A549 (cell line): ENCODE results near the gene NOXO1. TPM values are rescaled to one million over a fixed set of nuclear protein-coding genes. Genes with fewer than 3 reads are reported as not detected.
"Not testable (repeated sequence)": the region's sequence is repeated elsewhere in the genome, so short reads cannot be mapped to it uniquely, and the experiment has no call there.

ENCODE experiments used
- ATAC-seq, 2 experiments: fragments of 200-7000 bp in 1 of 2; fragments of >200 bp in 1 of 2; cut with Nextera tagmentation in 1 of 2; cut with Tn5 transposase in 1 of 2; 3 replicates each; pipeline versions ENCODE4 v1.8.0 to v1.9.1; 2018 to 2020; ENCODE audit warnings: mild to moderate bottlenecking in 1 of 2, moderate library complexity in 1 of 2
- CTCF ChIA-PET: fragments of 300-600 bp; sonication (Branson Sonifier 250); formaldehyde crosslinking; extraction: SDS; loops from one replicate; lab custom pipeline; 2021; ENCODE audit warnings: antibody characterized with exemption, inconsistent platforms; lab: Yijun Ruan, JAX
- POLR2A ChIA-PET: fragments of 350-600 bp; formaldehyde crosslinking; extraction: SDS; loops from one replicate; lab custom pipeline; 2021; ENCODE audit warnings: antibody characterized with exemption, inconsistent platforms; lab: Yijun Ruan, JAX
- DNase-seq, 2 experiments: peaks; one replicate each; pipeline versions ENCODE4 v3.0.0 to v3.0.0-alpha.2; 2011 to 2016; ENCODE audit warnings: low read depth in 1 of 2, low spot score in 1 of 2
- FAIRE-seq: peaks from 2 replicates; lab custom pipeline; 2011; peaks lifted over from hg19 to GRCh38; lab: Jason Lieb, UNC
- H3K27ac ChIP-seq, 2 experiments: fragments of >200 bp; sonication (Bioruptor Twin); formaldehyde crosslinking; 3 replicates each; pipeline ENCODE4 v1.5.1; 2016 to 2017
- H3K4me1 ChIP-seq: fragments of >200 bp; sonication (Bioruptor Twin); formaldehyde crosslinking; 3 replicates; pipeline ENCODE4 v1.6.1; 2016
- H3K4me2 ChIP-seq: fragments of >200 bp; sonication (Bioruptor Twin); formaldehyde crosslinking; 3 replicates; pipeline ENCODE4 v1.6.1; 2016
- H3K4me3 ChIP-seq: fragments of >200 bp; sonication (Bioruptor Twin); formaldehyde crosslinking; 3 replicates; pipeline ENCODE4 v1.5.1; 2016
- H3K9me3 ChIP-seq: fragments of >200 bp; sonication (Bioruptor Twin); formaldehyde crosslinking; 3 replicates; pipeline ENCODE4 v1.6.1; 2016
- ATOH8 ChIP-seq: fragments of 250-450 bp; sonication (Bioruptor Pico); IDR thresholded peaks from 2 replicates; pipeline ENCODE4 v1.5.0; 2020; ENCODE audit warnings: low read depth, mild to moderate bottlenecking, moderate library complexity
- CEBPB ChIP-seq, 2 experiments: fragments of >200 bp in 1 of 2; sonication (Bioruptor Twin) in 1 of 2; formaldehyde crosslinking in 1 of 2; IDR thresholded peaks; 2 replicates each; pipeline ENCODE4 v1.6.1; 2012 to 2016
- E2F6 ChIP-seq: IDR thresholded peaks from 2 replicates; pipeline ENCODE4 v1.6.1; 2012; ENCODE audit warnings: low read depth, borderline replicate concordance
- EHF ChIP-seq: fragments of 250-450 bp; sonication (Bioruptor Pico); IDR thresholded peaks from 2 replicates; pipeline ENCODE4 v1.5.0; 2020; ENCODE audit warnings: mild to moderate bottlenecking
- HES2 ChIP-seq: fragments of >200 bp; sonication (Bioruptor Twin); formaldehyde crosslinking; IDR thresholded peaks from 2 replicates; pipeline ENCODE4 v1.6.1; 2016
- HEYL ChIP-seq: fragments of 250-450 bp; sonication (Bioruptor Pico); IDR thresholded peaks from 2 replicates; pipeline ENCODE4 v1.8.0; 2021; ENCODE audit warnings: mild to moderate bottlenecking, moderate library complexity
- HMGXB4 ChIP-seq: fragments of 250-450 bp; sonication (Bioruptor Pico); IDR thresholded peaks from 2 replicates; pipeline ENCODE4 v1.5.0; 2021; ENCODE audit warnings: mild to moderate bottlenecking, moderate library complexity, borderline replicate concordance
- HOXB13 ChIP-seq: fragments of 250-450 bp; sonication (Bioruptor Pico); IDR thresholded peaks from 2 replicates; pipeline ENCODE4 v1.5.0; 2020; ENCODE audit warnings: low read depth, mild to moderate bottlenecking, moderate library complexity
- HOXB5 ChIP-seq: fragments of 250-450 bp; sonication (Bioruptor Pico); IDR thresholded peaks from 2 replicates; pipeline ENCODE4 v1.5.0; 2020; ENCODE audit warnings: mild to moderate bottlenecking, moderate library complexity
- PHF8 ChIP-seq: fragments of 200-600 bp; sonication (generic); IDR thresholded peaks from 2 replicates; pipeline ENCODE4 v1.6.1; 2016; ENCODE audit warnings: low read depth, mild to moderate bottlenecking, antibody characterized with exemption, moderate library complexity, borderline replicate concordance
- POLR2A ChIP-seq: IDR thresholded peaks from 2 replicates; pipeline ENCODE4 v1.6.1; 2012; ENCODE audit warnings: mild to moderate bottlenecking, low read length
- REST ChIP-seq: fragments of 200-600 bp; sonication (generic); IDR thresholded peaks from 2 replicates; pipeline ENCODE4 v1.6.1; 2016; ENCODE audit warnings: antibody characterized with exemption, mild to moderate bottlenecking, moderate library complexity
- SMC3 ChIP-seq: fragments of >200 bp; sonication (Bioruptor Twin); formaldehyde crosslinking; IDR thresholded peaks from 3 replicates; pipeline ENCODE4 v1.6.1; 2018; ENCODE audit warnings: inconsistent platforms
- SREBF2 ChIP-seq: fragments of 450-650 bp; IDR thresholded peaks from 2 replicates; pipeline ENCODE4 v1.6.1; 2014; ENCODE audit warnings: mild to moderate bottlenecking, moderate library complexity
- ZFP36 ChIP-seq: fragments of 450-650 bp; IDR thresholded peaks from 2 replicates; pipeline ENCODE4 v1.6.1; 2014; ENCODE audit warnings: borderline replicate concordance; ENCODE audit not compliant: partially characterized antibody
- WGBS: methylation state at CpG from one replicate; pipeline ENCODE4 v1.1.6; 2017; ENCODE audit errors: missing lambda C conversion rate; 5-methylcytosine and 5-hydroxymethylcytosine counted together
- polyA plus RNA-seq, 4 experiments: library from polyadenylated mRNA; depleted of rRNA in 3 of 4; stranded (reverse); fragments of >200 nt; fragmentation: RNase III in 1 of 4; extraction: RNeasy Plus Mini Kit Qiagen cat#74134 plus additional on column Dnase treatment in 1 of 4; gene quantifications; 2 replicates in 3 of 4; 3 replicates in 1 of 4; pipeline ENCODE4 v1.2.3, GENCODE V29; 2011 to 2017

NOXO1 gene
- polyA plus RNA-seq, 2 of the 4 experiments (the other 2 are of a cell fraction), result 0.32 TPM; not detected in 1

GRCh38 chr16:1959269-1960039 lies 21.8 kb downstream of the NOXO1 start, which contains the start of gene NDUFB10 (continued):
- TF ChIP-seq SREBF2 (no peak), ATOH8 (CRISPR knock-in tag) (no peak), REST (no peak), E2F6 (no peak), SMC3 (peak; percentile 78), HEYL (CRISPR knock-in tag) (no peak), HMGXB4 (no peak), EHF (CRISPR knock-in tag) (no peak), HOXB5 (CRISPR knock-in tag) (no peak), HES2 (no peak), CEBPB (IDR thresholded peaks at IDR 0.05) (no peak), PHF8 (peak; percentile 86; the same call in 1 of the 2 replicates), HOXB13 (CRISPR knock-in tag) (no peak), POLR2A (peak; percentile 97)

GRCh38 chr16:1958715-1959268 lies 22.5 kb downstream of the NOXO1 start:
- peak; percentile 1 to 3; a peak in 4 of 6 replicates for ATAC-seq
- FAIRE-seq, result no peak
- Histone ChIP-seq H3K4me1 (peaks cover 30% of the 10 kb centered on the region), H3K9me3 (no peaks in the 10 kb centered on the region), H3K27ac (peak overlapping the region; percentile 63 to 97; a peak in 5 of 6 replicates), H3K4me2 (peak overlapping the region; percentile 94), H3K4me3 (0 out of 3 replicates have a peak overlapping the region, but pooled peaks have one; percentile 88)
- TF ChIP-seq ATOH8 (CRISPR knock-in tag) (no peak), ZFP36 (peak; percentile 94)
- POLR2A ChIA-PET, result no interaction called here
- 40% methylated on average over 10 of the region's 14 CpGs for WGBS
- DNase-seq, result no peak
- CTCF ChIA-PET, result interaction anchor here (0.6 to 3.0 kb wide), 7 partner anchors 8 to 182 kb away, joined by 3 to 8 read pairs (median 5); partner anchors contain the start of genes GFER and MSRB1

- DNase-seq, POLR2A ChIA-PET, H3K4me2 ChIP-seq, H3K4me3 ChIP-seq, ATAC-seq, FAIRE-seq, H3K27ac ChIP-seq, H3K9me3 ChIP-seq: not testable (repeated sequence)
- 94% methylated on average over 11 of the region's 30 CpGs for WGBS
- peaks cover 30% of the 10 kb centered on the region for H3K4me1 ChIP-seq
- CTCF ChIA-PET, result interaction anchor here (0.8 to 3.0 kb wide), 8 partner anchors 12 to 182 kb away, joined by 3 to 8 read pairs (median 4); partner anchors contain the start of genes GFER and MSRB1
Observed at GRCh38 chr16:1958143-1958491, 23.2 kb downstream of the NOXO1 start.

GRCh38 chr16:1957434-1958142 lies 23.7 kb downstream of the NOXO1 start:
- H3K4me2 ChIP-seq, H3K9me3 ChIP-seq, POLR2A ChIA-PET, ATAC-seq, H3K4me3 ChIP-seq, FAIRE-seq, DNase-seq, H3K27ac ChIP-seq: not testable (repeated sequence)
- H3K4me1 ChIP-seq, result peaks cover 27% of the 10 kb centered on the region
- WGBS, result 89% methylated on average over 22 of the region's 22 CpGs
- CTCF ChIA-PET, result interaction anchor here (0.5 to 3.0 kb wide), 9 partner anchors 11 to 183 kb away, joined by 3 to 8 read pairs (median 3); partner anchors contain the start of gene MSRB1
